Testis (tissue), 3 donors: Measurements from ENCODE around the gene HPGDS. TPM values are rescaled to one million over a fixed set of nuclear protein-coding genes. Genes with fewer than 3 reads are reported as not detected.

Experiments used
- DNase-seq: peaks from one replicate; pipeline ENCODE4 v3.0.0-alpha.2; 2019
- H3K27ac ChIP-seq, 2 donors: fragments of 200-600 bp; sonication (generic); one replicate each; pipeline ENCODE4 v1.5.1; 2019
- H3K27me3 ChIP-seq: fragments of 200-600 bp; sonication (generic); one replicate; pipeline ENCODE4 v1.5.1; 2019
- H3K36me3 ChIP-seq: fragments of 200-600 bp; sonication (generic); one replicate; pipeline ENCODE4 v1.5.1; 2017; ENCODE audit warnings: low read depth; ENCODE audit errors: missing control alignments
- H3K4me1 ChIP-seq: fragments of 200-600 bp; sonication (generic); one replicate; pipeline ENCODE4 v1.5.1; 2019
- H3K4me3 ChIP-seq, 2 donors: fragments of 200-600 bp; sonication (generic); one replicate each; pipeline ENCODE4 v1.5.1; 2017 to 2019
- H3K9me3 ChIP-seq: fragments of 200-600 bp; sonication (generic); one replicate; pipeline ENCODE4 v1.5.1; 2017
- CTCF ChIP-seq, 3 experiments: fragments of 450-650 bp in 2 of 3; fragments of 200-600 bp in 1 of 3; sonication (generic) in 1 of 3; IDR thresholded peaks; one replicate each; pipeline ENCODE4 v1.5.1; 2016 to 2019; ENCODE audit warnings: antibody characterized with exemption in 3 of 3, mild to moderate bottlenecking in 2 of 3, moderate library complexity in 1 of 3
- POLR2A ChIP-seq: fragments of 450-650 bp; IDR thresholded peaks from one replicate; pipeline ENCODE4 v1.6.1; 2017; ENCODE audit warnings: antibody characterized with exemption, mild to moderate bottlenecking, moderate library complexity
- WGBS, 2 donors: methylation state at CpG; one replicate each; pipeline ENCODE4 v1.1.5; 2018; 5-methylcytosine and 5-hydroxymethylcytosine counted together
- intact Hi-C: fragments of 100-400 bp; cut with DNase I; formaldehyde crosslinking; loops from one replicate; pipeline ENCODE4 v1.15.1; 2023; ENCODE audit warnings: low total_unique reads
- polyA plus RNA-seq: library from polyadenylated mRNA; stranded (reverse); fragments of 350-450 nt; fragmentation: Illumina TruSeq; extraction: RNeasy Lipid Tissue Mini Kit (QIAGEN cat#74804); gene quantifications from one replicate; pipeline ENCODE4 v1.2.3, GENCODE V29; 2014; ENCODE audit warnings: low read depth, low replicate concordance; ENCODE audit not compliant: insufficient read depth
- total RNA-seq, 2 donors: library from RNA; depleted of rRNA; stranded (reverse); fragments of >200 nt; gene quantifications; one replicate each; pipeline ENCODE4 v1.2.3, GENCODE V29; 2016

The HPGDS gene
- total and polyA plus RNA-seq, 3 donors from 2014 or later = 0.39 to 1.7 (median 0.68) TPM

GRCh38 chr4:94285666-94286065 lies 57.0 kb downstream of the HPGDS start:
- no peaks in the 10 kb centered on the region for H3K36me3 ChIP-seq

GRCh38 chr4:94284889-94285288 lies 57.7 kb downstream of the HPGDS start:
- H3K4me1 ChIP-seq = no peaks in the 10 kb centered on the region
- intact Hi-C loops = no loop called here
- 83 to 86% methylated on average over 1 of the region's 1 CpG for WGBS, 2 donors
- no peak overlapping the region for H3K4me3 ChIP-seq
- H3K27me3 ChIP-seq = no peaks in the 10 kb centered on the region
- H3K36me3 ChIP-seq = no peaks in the 10 kb centered on the region
- no peaks in the 10 kb centered on the region for H3K9me3 ChIP-seq
- no peak for TF ChIP-seq POLR2A
- no peak for TF ChIP-seq CTCF (IDR thresholded peaks at IDR 0.05)
- H3K27ac ChIP-seq = no peak overlapping the region
- DNase-seq = no peak

More at GRCh38 chr4:94285666-94286065, 57.0 kb downstream of the HPGDS start:
- no peak for TF ChIP-seq CTCF (IDR thresholded peaks at IDR 0.05)
- TF ChIP-seq POLR2A = no peak
- H3K27me3 ChIP-seq = no peaks in the 10 kb centered on the region
- no peak for DNase-seq
- intact Hi-C loops = no loop called here
- no peak overlapping the region for H3K27ac ChIP-seq
- H3K9me3 ChIP-seq = no peaks in the 10 kb centered on the region
- H3K4me3 ChIP-seq = no peak overlapping the region
- no peaks in the 10 kb centered on the region for H3K4me1 ChIP-seq
- WGBS, 2 donors = 95 to 96% methylated on average over 4 of the region's 4 CpGs

GRCh38 chr4:94278781-94279180 lies 63.9 kb downstream of the HPGDS start:
- Histone ChIP-seq H3K4me1 (no peaks in the 10 kb centered on the region), H3K4me3 (no peak overlapping the region), H3K27ac (no peak overlapping the region), H3K36me3 (no peaks in the 10 kb centered on the region), H3K9me3 (no peaks in the 10 kb centered on the region), H3K27me3 (no peaks in the 10 kb centered on the region)
- TF ChIP-seq CTCF (IDR thresholded peaks at IDR 0.05) (no peak), POLR2A (no peak)
- no peak for DNase-seq
- intact Hi-C loops = no loop called here
- 94 to 96% methylated on average over 2 of the region's 2 CpGs for WGBS, 2 donors

- no peak for DNase-seq
- Histone ChIP-seq H3K4me3 (no peak overlapping the region), H3K27me3 (no peaks in the 10 kb centered on the region), H3K9me3 (no peaks in the 10 kb centered on the region), H3K27ac (no peak overlapping the region), H3K36me3 (no peaks in the 10 kb centered on the region), H3K4me1 (no peaks in the 10 kb centered on the region)
- TF ChIP-seq POLR2A (no peak), CTCF (IDR thresholded peaks at IDR 0.05) (no peak)
- intact Hi-C loops = no loop called here
- WGBS, 2 donors = 71% methylated on average over 3 of the region's 3 CpGs
These were observed 65.1 kb downstream of the HPGDS start for GRCh38 chr4:94277534-94277933.

- no peak for DNase-seq
- H3K4me3 ChIP-seq = no peak overlapping the region
- no peak for TF ChIP-seq CTCF (IDR thresholded peaks at IDR 0.05)
- no peak for TF ChIP-seq POLR2A
- no peaks in the 10 kb centered on the region for H3K4me1 ChIP-seq
- H3K27me3 ChIP-seq = no peaks in the 10 kb centered on the region
- intact Hi-C loops = no loop called here
- H3K9me3 ChIP-seq = no peaks in the 10 kb centered on the region
- no peaks in the 10 kb centered on the region for H3K36me3 ChIP-seq
- WGBS, 2 donors = 96% methylated on average over 7 of the region's 7 CpGs
- no peak overlapping the region for H3K27ac ChIP-seq
These were observed 66.4 kb downstream of the HPGDS start for GRCh38 chr4:94276204-94276603.
